ENCODE measurements around the gene UBE2M.
"Not testable (repeated sequence)": the region's sequence is repeated elsewhere in the genome, so short reads cannot be mapped to it uniquely, and the experiment has no call there.

DNA sequence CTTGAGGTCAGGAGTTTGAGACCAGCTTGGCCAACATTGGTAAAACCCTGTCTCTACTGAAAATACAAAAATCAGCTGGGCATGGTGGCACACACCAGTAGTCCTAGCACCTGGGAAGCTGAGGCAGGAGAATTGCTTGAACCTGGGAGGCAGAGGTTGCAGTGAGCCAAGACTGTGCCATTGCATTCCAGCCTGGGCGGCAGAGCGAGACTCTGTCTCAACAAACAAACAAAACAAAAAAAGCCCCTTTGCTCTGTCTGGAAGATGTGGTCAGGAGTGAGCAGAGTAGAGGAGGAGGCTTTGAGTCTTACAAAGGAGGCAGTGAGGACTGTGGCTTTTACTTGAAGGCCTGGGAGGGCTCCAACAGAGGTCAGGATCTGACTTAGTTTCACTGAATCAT, 19.2 kb upstream of the UBE2M start:
- TF ChIP-seq, protein P1, sequence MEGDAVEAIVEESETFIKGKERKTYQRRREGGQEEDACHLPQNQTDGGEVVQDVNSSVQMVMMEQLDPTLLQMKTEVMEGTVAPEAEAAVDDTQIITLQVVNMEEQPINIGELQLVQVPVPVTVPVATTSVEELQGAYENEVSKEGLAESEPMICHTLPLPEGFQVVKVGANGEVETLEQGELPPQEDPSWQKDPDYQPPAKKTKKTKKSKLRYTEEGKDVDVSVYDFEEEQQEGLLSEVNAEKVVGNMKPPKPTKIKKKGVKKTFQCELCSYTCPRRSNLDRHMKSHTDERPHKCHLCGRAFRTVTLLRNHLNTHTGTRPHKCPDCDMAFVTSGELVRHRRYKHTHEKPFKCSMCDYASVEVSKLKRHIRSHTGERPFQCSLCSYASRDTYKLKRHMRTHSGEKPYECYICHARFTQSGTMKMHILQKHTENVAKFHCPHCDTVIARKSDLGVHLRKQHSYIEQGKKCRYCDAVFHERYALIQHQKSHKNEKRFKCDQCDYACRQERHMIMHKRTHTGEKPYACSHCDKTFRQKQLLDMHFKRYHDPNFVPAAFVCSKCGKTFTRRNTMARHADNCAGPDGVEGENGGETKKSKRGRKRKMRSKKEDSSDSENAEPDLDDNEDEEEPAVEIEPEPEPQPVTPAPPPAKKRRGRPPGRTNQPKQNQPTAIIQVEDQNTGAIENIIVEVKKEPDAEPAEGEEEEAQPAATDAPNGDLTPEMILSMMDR (IDR thresholded peaks at IDR 0.05; ENCODE audit: poor library complexity): not testable (repeated sequence)
- TF ChIP-seq EZH2phosphoT487 (IDR thresholded peaks at IDR 0.05; ENCODE audit: low read depth, severe bottlenecking, unreplicated experiment): not testable (repeated sequence)

All from hepatocyte (in vitro differentiated cells).